Mesendoderm (in vitro differentiated cells): Measurements from ENCODE around the gene DDI2.

Experiments used
- DNase-seq: peaks from one replicate; pipeline ENCODE4 v3.0.0; 2013
- H2AK5ac ChIP-seq: 2 replicates; pipeline ENCODE4 v1.6.1; 2013; ENCODE audit warnings: low read length, inconsistent platforms
- H2BK120ac ChIP-seq: 2 replicates; pipeline ENCODE4 v1.6.1; 2013; ENCODE audit warnings: low read depth, mild to moderate bottlenecking, low read length, moderate library complexity, mixed read lengths
- H2BK15ac ChIP-seq: replicated peaks from 2 replicates; pipeline ENCODE4 v1.6.1; 2013; ENCODE audit warnings: low read depth, mild to moderate bottlenecking, moderate library complexity
- H2BK5ac ChIP-seq: 2 replicates; pipeline ENCODE4 v1.6.1; 2013; ENCODE audit warnings: low read length, inconsistent platforms
- H3K18ac ChIP-seq: 2 replicates; pipeline ENCODE4 v1.6.1; 2013; ENCODE audit warnings: mild to moderate bottlenecking, low read length, mixed read lengths
- H3K23ac ChIP-seq: one replicate; pipeline ENCODE4 v1.6.1; 2013; ENCODE audit warnings: low read length
- H3K27ac ChIP-seq: 2 replicates; pipeline ENCODE4 v1.5.1; 2013; ENCODE audit warnings: low read depth, mild to moderate bottlenecking, inconsistent platforms, low read length, moderate library complexity
- H3K27me3 ChIP-seq: 2 replicates; pipeline ENCODE4 v1.6.1; 2013; ENCODE audit warnings: low read length, control low read depth, mild to moderate bottlenecking, inconsistent platforms; ENCODE audit not compliant: insufficient read depth, poor library complexity
- H3K36me3 ChIP-seq: 2 replicates; pipeline ENCODE4 v1.6.1; 2013; ENCODE audit warnings: low read length, inconsistent platforms; ENCODE audit not compliant: control insufficient read depth, insufficient read depth
- H3K4ac ChIP-seq: one replicate; pipeline ENCODE4 v1.6.1; 2013; ENCODE audit warnings: low read depth, mild to moderate bottlenecking, low read length, moderate library complexity
- H3K4me1 ChIP-seq: 2 replicates; pipeline ENCODE4 v1.6.1; 2013; ENCODE audit warnings: low read depth, low read length, inconsistent platforms; ENCODE audit not compliant: control insufficient read depth
- H3K4me2 ChIP-seq: 2 replicates; pipeline ENCODE4 v1.6.1; 2013; ENCODE audit warnings: low read length
- H3K4me3 ChIP-seq: 2 replicates; pipeline ENCODE4 v1.5.1; 2013; ENCODE audit warnings: mild to moderate bottlenecking, low read length
- H3K56ac ChIP-seq: one replicate; pipeline ENCODE4 v1.6.1; 2013; ENCODE audit warnings: low read length
- H3K79me1 ChIP-seq: 2 replicates; pipeline ENCODE4 v1.6.1; 2013; ENCODE audit warnings: low read length, inconsistent platforms
- H3K79me2 ChIP-seq: 2 replicates; pipeline ENCODE4 v1.6.1; 2013; ENCODE audit warnings: mild to moderate bottlenecking, low read length; ENCODE audit not compliant: control insufficient read depth, insufficient read depth
- H3K9ac ChIP-seq: 2 replicates; pipeline ENCODE4 v1.6.1; 2013; ENCODE audit warnings: low read length, inconsistent platforms
- H4K5ac ChIP-seq: one replicate; pipeline ENCODE4 v1.6.1; 2013; ENCODE audit warnings: low read length
- H4K8ac ChIP-seq: one replicate; pipeline ENCODE4 v1.6.1; 2013; ENCODE audit warnings: low read depth, mild to moderate bottlenecking, control low read depth, low read length, moderate library complexity
- WGBS: extraction: QIAGEN DNeasy Blood & Tissue Kit; methylation state at CpG from one replicate; pipeline ENCODE4 v1.1.7; 2013; ENCODE audit warnings: low lambda C conversion rate, missing lambda C conversion rate; ENCODE audit not compliant: insufficient coverage; ENCODE audit errors: extremely low coverage; 5-methylcytosine and 5-hydroxymethylcytosine counted together

Gene DDI2

GRCh38 chr1:15704526-15705183 lies 87.4 kb downstream of the DDI2 start:
- H3K4me1 ChIP-seq, result no peaks in the 10 kb centered on the region
- no peak overlapping the region for H4K5ac ChIP-seq
- no peak for DNase-seq
- H3K23ac ChIP-seq, result no peak overlapping the region
- H3K36me3 ChIP-seq, result peaks cover 1% of the 10 kb centered on the region
- no peaks in the 10 kb centered on the region for H3K27me3 ChIP-seq
- H2BK15ac ChIP-seq, result no peak overlapping the region
- H2BK5ac ChIP-seq, result no peak overlapping the region
- no peak overlapping the region for H2BK120ac ChIP-seq
- H3K4me2 ChIP-seq, result no peak overlapping the region
- H3K4ac ChIP-seq, result no peak overlapping the region
- no peak overlapping the region for H3K27ac ChIP-seq
- H3K4me3 ChIP-seq, result no peak overlapping the region
- H3K56ac ChIP-seq, result no peak overlapping the region
- H4K8ac ChIP-seq, result no peak overlapping the region
- H3K79me2 ChIP-seq, result peaks cover 6% of the 10 kb centered on the region
- H3K18ac ChIP-seq, result no peak overlapping the region
- no CpG with 5 or more reads among the region's 17 CpGs for WGBS
- no peak overlapping the region for H2AK5ac ChIP-seq
- H3K79me1 ChIP-seq, result peaks cover 24% of the 10 kb centered on the region
- no peak overlapping the region for H3K9ac ChIP-seq

GRCh38 chr1:15705184-15705566 lies 87.9 kb downstream of the DDI2 start:
- Histone ChIP-seq H3K27ac (no peak overlapping the region), H3K9ac (no peak overlapping the region), H3K4ac (no peak overlapping the region), H3K56ac (no peak overlapping the region), H3K36me3 (peaks cover 1% of the 10 kb centered on the region), H2BK120ac (no peak overlapping the region), H3K23ac (no peak overlapping the region), H2BK5ac (no peak overlapping the region), H3K18ac (no peak overlapping the region), H3K79me2 (peaks cover 6% of the 10 kb centered on the region), H4K8ac (no peak overlapping the region), H2AK5ac (no peak overlapping the region), H3K4me2 (no peak overlapping the region), H2BK15ac (no peak overlapping the region), H4K5ac (no peak overlapping the region), H3K27me3 (no peaks in the 10 kb centered on the region), H3K4me3 (no peak overlapping the region), H3K4me1 (no peaks in the 10 kb centered on the region), H3K79me1 (peaks cover 24% of the 10 kb centered on the region)
- DNase-seq, result no peak
- no CpG with 5 or more reads among the region's 11 CpGs for WGBS

- Histone ChIP-seq H4K5ac (no peak overlapping the region), H3K23ac (no peak overlapping the region), H3K27me3 (no peaks in the 10 kb centered on the region), H3K4me2 (no peak overlapping the region), H3K4ac (no peak overlapping the region), H3K4me1 (no peaks in the 10 kb centered on the region), H2BK120ac (no peak overlapping the region), H3K9ac (no peak overlapping the region), H3K79me1 (peaks cover 22% of the 10 kb centered on the region), H2BK5ac (no peak overlapping the region), H4K8ac (no peak overlapping the region), H2BK15ac (no peak overlapping the region), H3K27ac (no peak overlapping the region), H3K79me2 (peaks cover 6% of the 10 kb centered on the region), H2AK5ac (no peak overlapping the region), H3K18ac (no peak overlapping the region), H3K36me3 (peaks cover 1% of the 10 kb centered on the region), H3K4me3 (no peak overlapping the region), H3K56ac (no peak overlapping the region)
- WGBS, result no CpG with 5 or more reads among the region's 7 CpGs
- DNase-seq, result no peak
These were observed 89.5 kb downstream of the DDI2 start for GRCh38 chr1:15706751-15707150.

- Histone ChIP-seq H4K8ac (no peak overlapping the region), H3K4ac (no peak overlapping the region), H3K23ac (no peak overlapping the region), H3K79me2 (peaks cover 6% of the 10 kb centered on the region), H3K9ac (no peak overlapping the region), H4K5ac (no peak overlapping the region), H3K79me1 (peaks cover 20% of the 10 kb centered on the region), H3K4me3 (no peak overlapping the region), H3K4me2 (no peak overlapping the region), H3K27ac (no peak overlapping the region), H3K27me3 (no peaks in the 10 kb centered on the region), H3K4me1 (no peaks in the 10 kb centered on the region), H2BK120ac (no peak overlapping the region), H3K18ac (no peak overlapping the region), H2BK5ac (no peak overlapping the region), H2BK15ac (no peak overlapping the region), H3K56ac (no peak overlapping the region), H2AK5ac (no peak overlapping the region), H3K36me3 (peaks cover 1% of the 10 kb centered on the region)
- no peak for DNase-seq
- no CpG with 5 or more reads among the region's 8 CpGs for WGBS
These were observed 90.1 kb downstream of the DDI2 start for GRCh38 chr1:15707239-15707925.

GRCh38 chr1:15708486-15709137 lies 91.4 kb downstream of the DDI2 start:
- no peak for DNase-seq
- peaks cover 18% of the 10 kb centered on the region for H3K79me1 ChIP-seq
- peaks cover 5% of the 10 kb centered on the region for H3K79me2 ChIP-seq
- no peak overlapping the region for H2BK5ac ChIP-seq
- no peak overlapping the region for H2BK120ac ChIP-seq
- H3K4me3 ChIP-seq, result no peak overlapping the region
- H3K4ac ChIP-seq, result no peak overlapping the region
- H3K56ac ChIP-seq, result no peak overlapping the region
- no peak overlapping the region for H2AK5ac ChIP-seq
- H4K5ac ChIP-seq, result no peak overlapping the region
- WGBS, result no CpG with 5 or more reads among the region's 15 CpGs
- no peaks in the 10 kb centered on the region for H3K4me1 ChIP-seq
- H4K8ac ChIP-seq, result no peak overlapping the region
- no peak overlapping the region for H3K4me2 ChIP-seq
- no peak overlapping the region for H3K27ac ChIP-seq
- no peak overlapping the region for H2BK15ac ChIP-seq
- no peak overlapping the region for H3K18ac ChIP-seq
- H3K36me3 ChIP-seq, result peaks cover 1% of the 10 kb centered on the region
- H3K9ac ChIP-seq, result no peak overlapping the region
- no peak overlapping the region for H3K23ac ChIP-seq
- H3K27me3 ChIP-seq, result no peaks in the 10 kb centered on the region
